PC-9 (cell line): ENCODE results near the gene EPN1. TPM values are rescaled to one million over a fixed set of nuclear protein-coding genes. Genes with fewer than 3 reads are reported as not detected.

ENCODE experiments used
- BruUV-seq: library from RNA; stranded (reverse); fragments of 400-500 nt; replicated peaks from 2 replicates; lab custom pipeline; 2021; lab: Mats Ljungman, UMichigan
- CTCF ChIA-PET: fragments of 300-600 bp; sonication (Branson Sonifier 250); formaldehyde crosslinking; loops from one replicate; lab custom pipeline; 2022; ENCODE audit warnings: antibody characterized with exemption; lab: Charles Lee
- POLR2A ChIA-PET: fragments of 300-600 bp; sonication (Branson Sonifier 250); formaldehyde crosslinking; loops from one replicate; lab custom pipeline; 2022; ENCODE audit warnings: antibody characterized with exemption; ENCODE audit not compliant: unreplicated experiment; lab: Charles Lee
- DNase-seq, 2 experiments: peaks; one replicate each; pipeline versions ENCODE4 v3.0.0 to v3.0.0-alpha.2; 2015 to 2022; ENCODE audit warnings: mixed read lengths in 1 of 2
- H2AFZ ChIP-seq: fragments of 200-600 bp; sonication (generic); 2 replicates; pipeline ENCODE4 v1.8.1; 2017; ENCODE audit warnings: antibody characterized with exemption
- H3F3A ChIP-seq: fragments of 200-600 bp; sonication (generic); 2 replicates; pipeline ENCODE4 v1.8.1; 2017; ENCODE audit warnings: antibody characterized with exemption, mild to moderate bottlenecking, low read depth; ENCODE audit not compliant: insufficient read depth
- H3K27ac ChIP-seq: fragments of 200-600 bp; sonication (generic); 2 replicates; pipeline ENCODE4 v1.6.1; 2016; ENCODE audit warnings: mixed run types
- H3K27me3 ChIP-seq: fragments of 200-600 bp; sonication (generic); 2 replicates; pipeline ENCODE4 v1.6.1; 2016; ENCODE audit warnings: low read depth, mixed run types; ENCODE audit not compliant: insufficient read depth
- H3K36me3 ChIP-seq: fragments of 200-600 bp; sonication (generic); 2 replicates; pipeline ENCODE4 v1.6.1; 2016; ENCODE audit warnings: low read depth, mixed run types
- H3K4me1 ChIP-seq: fragments of 200-600 bp; sonication (generic); replicated peaks from 2 replicates; pipeline ENCODE4 v1.6.1; 2016; ENCODE audit warnings: mixed run types; ENCODE audit not compliant: insufficient read depth
- H3K4me2 ChIP-seq: fragments of 200-600 bp; sonication (generic); 2 replicates; pipeline ENCODE4 v1.6.1; 2017; ENCODE audit warnings: mixed run types
- H3K4me3 ChIP-seq: fragments of 200-600 bp; sonication (generic); 2 replicates; pipeline ENCODE4 v1.6.1; 2016; ENCODE audit warnings: mixed run types
- H3K79me2 ChIP-seq: fragments of 200-600 bp; sonication (generic); 2 replicates; pipeline ENCODE4 v1.6.1; 2017; ENCODE audit warnings: low read depth, mixed run types
- H3K9me2 ChIP-seq: fragments of 200-600 bp; sonication (generic); 2 replicates; pipeline ENCODE4 v1.8.1; 2017; ENCODE audit warnings: mild to moderate bottlenecking; ENCODE audit not compliant: insufficient read depth
- H3K9me3 ChIP-seq: fragments of 200-600 bp; sonication (generic); 2 replicates; pipeline ENCODE4 v1.8.1; 2016; ENCODE audit warnings: low read depth; ENCODE audit not compliant: insufficient read depth
- H4K20me1 ChIP-seq: fragments of 200-600 bp; sonication (generic); 2 replicates; pipeline ENCODE4 v1.8.1; 2017; ENCODE audit not compliant: insufficient read depth
- EZH2 ChIP-seq: fragments of 200-600 bp; sonication (generic); IDR thresholded peaks from 2 replicates; pipeline ENCODE4 v1.8.0; 2017; ENCODE audit warnings: antibody characterized with exemption, low read depth
- intact Hi-C: fragments of 100-400 bp; cut with micrococcal nuclease; formaldehyde crosslinking; loops from one replicate; pipeline ENCODE4 v1.10.0; 2022; ENCODE audit not compliant: unreplicated experiment
- total RNA-seq: library from RNA; stranded (reverse); gene quantifications from 2 replicates; pipeline ENCODE4 v1.2.3, GENCODE V29; 2021
- TF ChIP-seq, protein P1 (sequence below): fragments of 200-600 bp; sonication (generic); conservative IDR thresholded peaks from 2 replicates; pipeline ENCODE4 v1.6.1; 2017; ENCODE audit warnings: mixed run types, antibody characterized with exemption, mild to moderate bottlenecking, moderate library complexity

The EPN1 gene
- total RNA-seq, 1 experiment from 2014 or later = 232 TPM

DNA sequence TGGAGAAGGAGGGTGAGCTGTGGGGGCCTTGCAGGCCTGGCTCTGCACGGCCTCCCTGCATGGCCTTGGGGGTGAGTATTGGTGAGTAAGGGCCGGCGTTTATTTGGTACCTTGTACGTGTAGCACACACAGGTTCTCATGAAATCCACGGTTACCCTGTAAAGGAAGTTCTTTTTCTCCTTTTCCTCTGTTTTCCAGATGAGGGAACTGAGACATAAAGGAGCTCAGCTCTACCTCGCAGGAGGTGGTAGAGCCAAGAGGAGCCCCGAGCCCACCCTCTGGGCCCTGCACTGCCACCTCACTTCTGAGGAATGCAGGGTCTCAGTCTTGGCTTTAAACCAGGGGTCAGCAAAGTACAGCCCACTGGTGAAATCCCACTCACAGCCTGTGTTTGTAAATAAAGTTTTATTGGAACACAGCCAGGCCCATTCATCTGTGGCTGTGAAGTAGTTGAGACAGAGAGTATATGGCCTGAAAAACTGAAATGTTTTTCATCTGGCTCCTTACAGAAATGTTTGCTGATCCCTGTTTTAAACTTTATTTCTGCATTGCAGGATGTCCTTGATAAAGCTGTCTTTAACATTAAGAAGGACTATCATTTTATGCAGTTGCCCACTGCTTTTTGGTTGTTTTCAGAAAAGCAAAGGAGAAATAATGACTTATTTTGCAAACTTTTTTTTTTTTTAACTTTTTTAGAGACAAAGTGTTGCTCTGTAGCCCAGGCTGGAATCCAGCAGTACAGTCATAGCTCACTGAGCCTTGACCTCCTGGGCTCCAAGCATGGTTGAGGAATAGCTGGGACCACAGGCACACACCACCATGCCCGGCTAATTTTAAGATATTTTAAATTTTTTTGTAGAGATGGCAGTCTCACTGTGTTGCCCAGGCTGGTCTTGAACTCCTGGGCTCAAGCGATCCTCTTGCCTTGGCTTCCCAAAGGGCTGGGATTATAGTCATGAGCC lies 6.4 kb downstream of the EPN1 start:
- H3K27ac ChIP-seq = no peak overlapping the region
- no peak overlapping the region for H2AFZ ChIP-seq
- CTCF ChIA-PET = no interaction called here
- no peaks in the 10 kb centered on the region for H3K27me3 ChIP-seq
- peaks cover 57% of the 10 kb centered on the region for H4K20me1 ChIP-seq
- H3K4me3 ChIP-seq = no peak overlapping the region
- H3K79me2 ChIP-seq = peaks cover 60% of the 10 kb centered on the region
- H3K9me3 ChIP-seq = no peaks in the 10 kb centered on the region
- H3K9me2 ChIP-seq = no peaks in the 10 kb centered on the region
- no peaks in the 10 kb centered on the region for H3F3A ChIP-seq
- intact Hi-C loops = no loop called here
- TF ChIP-seq EZH2 = no peak
- TF ChIP-seq, protein P1, sequence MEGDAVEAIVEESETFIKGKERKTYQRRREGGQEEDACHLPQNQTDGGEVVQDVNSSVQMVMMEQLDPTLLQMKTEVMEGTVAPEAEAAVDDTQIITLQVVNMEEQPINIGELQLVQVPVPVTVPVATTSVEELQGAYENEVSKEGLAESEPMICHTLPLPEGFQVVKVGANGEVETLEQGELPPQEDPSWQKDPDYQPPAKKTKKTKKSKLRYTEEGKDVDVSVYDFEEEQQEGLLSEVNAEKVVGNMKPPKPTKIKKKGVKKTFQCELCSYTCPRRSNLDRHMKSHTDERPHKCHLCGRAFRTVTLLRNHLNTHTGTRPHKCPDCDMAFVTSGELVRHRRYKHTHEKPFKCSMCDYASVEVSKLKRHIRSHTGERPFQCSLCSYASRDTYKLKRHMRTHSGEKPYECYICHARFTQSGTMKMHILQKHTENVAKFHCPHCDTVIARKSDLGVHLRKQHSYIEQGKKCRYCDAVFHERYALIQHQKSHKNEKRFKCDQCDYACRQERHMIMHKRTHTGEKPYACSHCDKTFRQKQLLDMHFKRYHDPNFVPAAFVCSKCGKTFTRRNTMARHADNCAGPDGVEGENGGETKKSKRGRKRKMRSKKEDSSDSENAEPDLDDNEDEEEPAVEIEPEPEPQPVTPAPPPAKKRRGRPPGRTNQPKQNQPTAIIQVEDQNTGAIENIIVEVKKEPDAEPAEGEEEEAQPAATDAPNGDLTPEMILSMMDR = no peak
- DNase-seq = no peak
- H3K4me1 ChIP-seq = peaks cover 9% of the 10 kb centered on the region
- peaks cover 43% of the 10 kb centered on the region for H3K36me3 ChIP-seq
- POLR2A ChIA-PET = no interaction called here
- no TSS peak for BruUV-seq
- H3K4me2 ChIP-seq = no peak overlapping the region

DNA sequence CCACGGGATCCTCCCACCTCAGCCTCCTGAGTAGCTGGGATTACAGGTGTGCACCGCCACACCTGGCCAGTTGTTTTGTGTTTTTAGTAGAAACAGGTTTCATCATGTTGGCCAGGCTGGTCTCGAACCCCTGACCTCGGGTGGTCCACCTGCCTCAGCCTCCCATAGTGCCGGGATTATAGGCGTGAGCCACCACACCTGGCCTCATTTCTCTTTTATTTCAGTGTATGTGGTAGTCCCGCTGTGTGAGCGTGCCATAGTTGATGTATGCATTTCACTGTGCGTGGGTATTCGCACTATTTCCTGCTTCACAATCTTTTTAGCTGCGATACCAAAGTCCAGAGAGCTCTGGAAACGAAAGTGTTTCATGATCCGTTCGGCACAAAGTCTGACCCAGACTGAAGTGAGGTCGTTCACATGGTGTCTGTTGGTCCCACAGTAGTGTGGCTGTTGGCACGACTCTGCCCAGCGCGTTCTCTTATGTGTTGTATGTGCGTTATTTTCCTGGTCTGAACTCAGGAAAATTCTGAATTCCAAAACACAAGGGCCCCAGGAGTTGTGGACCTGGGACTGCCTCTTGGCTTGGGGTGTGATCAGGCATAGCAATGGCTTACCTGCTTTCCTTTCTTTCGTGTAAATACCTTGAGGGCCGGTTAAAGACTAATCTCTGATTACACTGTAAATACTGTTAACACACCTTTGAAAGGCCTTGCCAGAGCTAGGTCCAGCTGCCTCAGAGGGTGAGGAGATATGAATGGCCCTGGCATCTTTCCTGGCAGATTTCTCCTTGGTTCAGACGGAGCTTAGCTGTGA lies 8.6 kb downstream of the EPN1 start:
- ChIA-PET POLR2A (no interaction called here), CTCF (no interaction called here)
- H3K79me2 ChIP-seq = peaks cover 39% of the 10 kb centered on the region
- no peaks in the 10 kb centered on the region for H3K9me2 ChIP-seq
- TF ChIP-seq EZH2 = no peak
- TF ChIP-seq, protein P1 = no peak
- H2AFZ ChIP-seq = no peak overlapping the region
- H3K4me3 ChIP-seq = no peak overlapping the region
- H3K27ac ChIP-seq = no peak overlapping the region
- peaks cover 67% of the 10 kb centered on the region for H4K20me1 ChIP-seq
- DNase-seq = no peak
- BruUV-seq = no TSS peak
- no peaks in the 10 kb centered on the region for H3K4me1 ChIP-seq
- intact Hi-C loops = no loop called here
- H3F3A ChIP-seq = no peaks in the 10 kb centered on the region
- no peak overlapping the region for H3K4me2 ChIP-seq
- no peaks in the 10 kb centered on the region for H3K27me3 ChIP-seq
- H3K36me3 ChIP-seq = peaks cover 34% of the 10 kb centered on the region
- no peaks in the 10 kb centered on the region for H3K9me3 ChIP-seq

DNA sequence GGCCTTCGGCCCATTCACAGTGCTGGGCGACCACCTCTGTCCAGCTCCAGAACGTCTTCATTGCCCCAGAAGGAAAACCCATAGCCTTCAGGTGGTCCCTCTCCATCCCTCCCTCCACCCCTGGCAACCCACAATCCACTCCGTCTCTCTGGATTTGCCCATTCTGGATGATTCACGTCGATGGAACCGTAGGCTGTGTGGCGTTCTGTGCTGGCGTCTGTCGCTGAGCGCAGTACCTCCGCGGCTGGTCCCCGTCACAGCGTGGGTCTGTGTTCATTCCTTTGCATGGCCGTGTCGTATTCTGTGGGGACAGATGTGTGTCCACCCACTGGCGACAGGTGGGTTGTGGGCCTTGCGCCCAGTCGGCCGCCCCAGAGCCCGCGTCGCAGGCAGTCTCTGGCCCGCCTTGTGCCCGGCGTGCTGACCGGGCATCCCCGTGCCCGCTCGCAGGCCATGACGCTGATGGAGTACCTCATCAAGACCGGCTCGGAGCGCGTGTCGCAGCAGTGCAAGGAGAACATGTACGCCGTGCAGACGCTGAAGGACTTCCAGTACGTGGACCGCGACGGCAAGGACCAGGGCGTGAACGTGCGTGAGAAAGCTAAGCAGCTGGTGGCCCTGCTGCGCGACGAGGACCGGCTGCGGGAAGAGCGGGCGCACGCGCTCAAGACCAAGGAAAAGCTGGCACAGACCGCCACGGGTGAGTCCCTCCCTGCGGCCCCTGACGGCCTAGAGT lies 10.1 kb downstream of the EPN1 start:
- no peak for TF ChIP-seq EZH2
- TF ChIP-seq, protein P1 = no peak
- Histone ChIP-seq H3K9me3 (no peaks in the 10 kb centered on the region), H3K27ac (no peak overlapping the region), H3F3A (no peaks in the 10 kb centered on the region), H4K20me1 (peaks cover 60% of the 10 kb centered on the region), H3K79me2 (peaks cover 24% of the 10 kb centered on the region), H3K9me2 (no peaks in the 10 kb centered on the region), H3K4me2 (no peak overlapping the region), H3K4me3 (no peak overlapping the region), H3K36me3 (peaks cover 25% of the 10 kb centered on the region), H3K27me3 (no peaks in the 10 kb centered on the region), H3K4me1 (no peaks in the 10 kb centered on the region), H2AFZ (no peak overlapping the region)
- no TSS peak for BruUV-seq
- intact Hi-C loops = no loop called here
- no peak for DNase-seq
- CTCF ChIA-PET = no interaction called here
- POLR2A ChIA-PET = no interaction called here
